Neural cell (in vitro differentiated cells): ENCODE data around the gene FARP2. TPM values are rescaled to one million over a fixed set of nuclear protein-coding genes. Genes with fewer than 3 reads are reported as not detected.

Experiments
- H2AFZ ChIP-seq: fragments of 200-600, 300-800 bp; sonication (generic), shearing (Covaris generic); 2 replicates; pipeline ENCODE4 v1.6.0; 2014; ENCODE audit warnings: low read depth, mild to moderate bottlenecking, antibody characterized with exemption, low read length, moderate library complexity
- H3F3A ChIP-seq: fragments of 200-600 bp; shearing (Covaris generic); 2 replicates; pipeline ENCODE4 v1.6.1; 2016; ENCODE audit warnings: mild to moderate bottlenecking, moderate library complexity, mixed read lengths, antibody characterized with exemption, low read length; ENCODE audit not compliant: insufficient read depth, poor library complexity, severe bottlenecking
- H3K27ac ChIP-seq: fragments of 200-600, 300-800 bp; sonication (generic), shearing (Covaris generic); 2 replicates; pipeline ENCODE4 v1.5.1; 2014; ENCODE audit warnings: mild to moderate bottlenecking, low read length, moderate library complexity
- H3K27me3 ChIP-seq: fragments of 300-800, 200-600 bp; sonication (generic), shearing (Covaris generic); 2 replicates; pipeline ENCODE4 v1.6.0; 2014; ENCODE audit warnings: mild to moderate bottlenecking, low read depth, low read length, moderate library complexity; ENCODE audit not compliant: insufficient read depth
- H3K36me3 ChIP-seq: fragments of 300-800, 200-600 bp; sonication (generic), shearing (Covaris generic); 2 replicates; pipeline ENCODE4 v1.5.1; 2014; ENCODE audit warnings: mild to moderate bottlenecking, antibody characterized with exemption, low read length, moderate library complexity; ENCODE audit not compliant: insufficient read depth
- H3K4me2 ChIP-seq: fragments of 300-800, 200-600 bp; sonication (generic), shearing (Covaris generic); 2 replicates; pipeline ENCODE4 v1.6.0; 2014; ENCODE audit warnings: mild to moderate bottlenecking, low read length
- H3K4me3 ChIP-seq: fragments of 300-800, 200-600 bp; sonication (generic), shearing (Covaris generic); 2 replicates; pipeline ENCODE4 v1.5.1; 2014; ENCODE audit warnings: mild to moderate bottlenecking, low read length, moderate library complexity
- H3K79me2 ChIP-seq: fragments of 200-600 bp; shearing (Covaris generic); replicated peaks from 2 replicates; pipeline ENCODE4 v1.6.0; 2014; ENCODE audit warnings: mild to moderate bottlenecking, low read length, moderate library complexity; ENCODE audit not compliant: insufficient read depth
- H3K9ac ChIP-seq: fragments of 300-800, 200-600 bp; sonication (generic), shearing (Covaris generic); 2 replicates; pipeline ENCODE4 v1.6.1; 2016; ENCODE audit warnings: mild to moderate bottlenecking, low read length, mixed read lengths
- H3K9me2 ChIP-seq: fragments of 200-600 bp; shearing (Covaris generic); 2 replicates; pipeline ENCODE4 v1.6.1; 2016; ENCODE audit warnings: mild to moderate bottlenecking, low read length, mixed read lengths; ENCODE audit not compliant: insufficient read depth
- H3K9me3 ChIP-seq: fragments of 200-600, 300-800 bp; sonication (generic), shearing (Covaris generic); 2 replicates; pipeline ENCODE4 v1.6.1; 2016; ENCODE audit warnings: mild to moderate bottlenecking, mixed run types, low read length, moderate library complexity, mixed read lengths
- H4K20me1 ChIP-seq: fragments of 200-600 bp; shearing (Covaris generic); 2 replicates; pipeline ENCODE4 v1.6.1; 2016; ENCODE audit warnings: mild to moderate bottlenecking, mixed run types; ENCODE audit not compliant: insufficient read depth
- CTCF ChIP-seq: fragments of 450-650 bp; IDR thresholded peaks from 2 replicates; pipeline ENCODE4 v1.5.1; 2014; ENCODE audit warnings: antibody characterized with exemption, mild to moderate bottlenecking, moderate library complexity; ENCODE audit not compliant: poor library complexity, severe bottlenecking
- EP300 ChIP-seq: fragments of 450-650 bp; conservative IDR thresholded peaks from 2 replicates; pipeline ENCODE4 v1.6.1; 2014; ENCODE audit warnings: antibody characterized with exemption, mild to moderate bottlenecking, moderate library complexity; ENCODE audit not compliant: poor library complexity, severe bottlenecking
- EZH2 ChIP-seq: fragments of 200-600, 300-800 bp; shearing (Covaris generic), sonication (generic); IDR thresholded peaks from 2 replicates; pipeline ENCODE4 v1.6.1; 2014; ENCODE audit warnings: antibody characterized with exemption, low read length, borderline replicate concordance, mild to moderate bottlenecking; ENCODE audit not compliant: insufficient read depth, poor library complexity, severe bottlenecking
- MXI1 ChIP-seq: fragments of 450-650 bp; conservative IDR thresholded peaks from 2 replicates; pipeline ENCODE4 v1.6.1; 2014; ENCODE audit warnings: antibody characterized with exemption, mild to moderate bottlenecking; ENCODE audit not compliant: poor library complexity, severe bottlenecking
- POLR2AphosphoS5 ChIP-seq: IDR thresholded peaks from 2 replicates; pipeline ENCODE4 v1.6.1; 2012
- RAD21 ChIP-seq: fragments of 450-650 bp; conservative IDR thresholded peaks from 2 replicates; pipeline ENCODE4 v1.6.1; 2014; ENCODE audit warnings: antibody characterized with exemption, mild to moderate bottlenecking, moderate library complexity
- REST ChIP-seq: IDR thresholded peaks from 2 replicates; pipeline ENCODE4 v1.6.1; 2012; ENCODE audit warnings: borderline replicate concordance
- SMC3 ChIP-seq: fragments of 450-650 bp; conservative IDR thresholded peaks from 2 replicates; pipeline ENCODE4 v1.6.1; 2014; ENCODE audit warnings: antibody characterized with exemption, mild to moderate bottlenecking, moderate library complexity; ENCODE audit not compliant: poor library complexity
- TAF1 ChIP-seq: IDR thresholded peaks from 2 replicates; pipeline ENCODE4 v1.6.1; 2012; ENCODE audit warnings: low read depth
- polyA plus RNA-seq: library from polyadenylated mRNA; depleted of rRNA; stranded (reverse); fragments of >200 nt; gene quantifications from 2 replicates; pipeline ENCODE4 v1.2.3, GENCODE V29; 2014

FARP2 gene
- polyA plus RNA-seq, 1 donor from 2014 or later: 13.3 TPM

GRCh38 chr2:241441492-241441891 is 85.4 kb downstream of the FARP2 start:
- no peak overlapping the region for H3K4me2 ChIP-seq
- H3K9me3 ChIP-seq: no peaks in the 10 kb centered on the region
- peaks cover 4% of the 10 kb centered on the region for H3K36me3 ChIP-seq
- H4K20me1 ChIP-seq: no peaks in the 10 kb centered on the region
- no peaks in the 10 kb centered on the region for H3K9me2 ChIP-seq
- no peak overlapping the region for H3K27ac ChIP-seq
- no peak overlapping the region for H3K9ac ChIP-seq
- no peak overlapping the region for H3K4me3 ChIP-seq
- no peaks in the 10 kb centered on the region for H3K27me3 ChIP-seq
- H3F3A ChIP-seq: no peaks in the 10 kb centered on the region
- H3K79me2 ChIP-seq: no peaks in the 10 kb centered on the region
- H2AFZ ChIP-seq: no peak overlapping the region
- TF ChIP-seq CTCF (no peak), SMC3 (no peak), EZH2 (no peak), RAD21 (no peak), MXI1 (no peak)

- no peaks in the 10 kb centered on the region for H3F3A ChIP-seq
- H3K79me2 ChIP-seq: no peaks in the 10 kb centered on the region
- no peaks in the 10 kb centered on the region for H3K27me3 ChIP-seq
- H3K36me3 ChIP-seq: peaks cover 4% of the 10 kb centered on the region
- H3K4me2 ChIP-seq: no peak overlapping the region
- H3K4me3 ChIP-seq: no peak overlapping the region
- H3K9ac ChIP-seq: no peak overlapping the region
- no peaks in the 10 kb centered on the region for H3K9me2 ChIP-seq
- TF ChIP-seq EP300: no peak
- no peak for TF ChIP-seq SMC3
- TF ChIP-seq MXI1: no peak
- TF ChIP-seq POLR2AphosphoS5: no peak
- TF ChIP-seq RAD21: no peak
- no peak for TF ChIP-seq CTCF
- TF ChIP-seq REST: no peak
- no peak for TF ChIP-seq TAF1
- TF ChIP-seq EZH2: no peak
- H4K20me1 ChIP-seq: no peaks in the 10 kb centered on the region
- no peak overlapping the region for H3K27ac ChIP-seq
- H2AFZ ChIP-seq: no peak overlapping the region
- H3K9me3 ChIP-seq: no peaks in the 10 kb centered on the region
Measured at GRCh38 chr2:241443486-241444223, 87.6 kb downstream of the FARP2 start.
